ENCODE data around the gene SMAD6. TPM values are rescaled to one million over a fixed set of nuclear protein-coding genes. Genes with fewer than 3 reads are reported as not detected.

Gene SMAD6
- total and polyA plus RNA-seq, 2 experiments from 2014 or later, result 3.6 to 32.9 TPM

DNA sequence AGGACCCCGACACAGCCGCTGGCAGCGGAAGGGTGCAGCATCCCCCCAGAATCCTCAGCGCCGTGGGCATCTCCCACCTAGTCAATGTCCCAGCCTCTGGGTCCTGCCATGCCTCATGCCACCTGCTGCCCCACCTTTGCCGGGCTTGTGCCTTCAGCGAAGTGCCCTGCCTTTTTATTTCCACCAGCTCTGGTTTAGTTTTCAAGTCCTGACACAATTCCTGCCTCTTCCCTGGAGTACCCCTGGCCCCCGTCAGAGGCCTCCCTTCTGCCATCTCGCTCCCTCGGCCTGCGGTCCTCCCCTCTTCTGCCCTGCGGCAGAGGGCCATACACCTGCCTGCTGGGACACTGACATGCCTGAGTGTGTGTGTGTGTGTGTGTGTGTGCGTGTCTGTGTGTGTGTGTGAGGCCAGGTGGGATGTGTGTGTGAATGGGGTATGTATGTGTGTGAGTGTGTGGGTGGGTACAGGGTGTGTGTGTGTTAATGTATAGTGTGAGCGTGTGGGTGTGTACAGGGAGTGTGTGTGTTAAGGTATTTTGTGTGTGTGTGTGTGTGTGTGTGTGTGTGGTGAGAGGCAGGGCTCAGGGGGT is 129.9 kb downstream of the SMAD6 start:
- no peak overlapping the region for H2AFZ ChIP-seq
- no peaks in the 10 kb centered on the region for H3K27me3 ChIP-seq (replicated peaks; ENCODE audit: insufficient read depth)
- peak overlapping the region; percentile 12; the same call in 1 of the 2 replicates for H3K9ac ChIP-seq
- in situ Hi-C loops (cut with MboI), result no loop called here
- H4K20me1 ChIP-seq (ENCODE audit: insufficient read depth), result no peaks in the 10 kb centered on the region
- H3K4me1 ChIP-seq (ENCODE audit: insufficient read depth), result peaks cover 42% of the 10 kb centered on the region
- peak overlapping the region; percentile 58 for H3K4me2 ChIP-seq (ENCODE audit: unreplicated experiment)
- no peaks in the 10 kb centered on the region for H3K79me2 ChIP-seq (ENCODE audit: insufficient read depth)
- no peaks in the 10 kb centered on the region for H3K36me3 ChIP-seq (ENCODE audit: low read depth)
- peaks cover 28% of the 10 kb centered on the region for H3F3A ChIP-seq (ENCODE audit: insufficient read depth)
- H3K4me3 ChIP-seq, result no peak overlapping the region
- no peaks in the 10 kb centered on the region for H3K9me3 ChIP-seq (ENCODE audit: low read depth)
- TF ChIP-seq EZH2 (IDR thresholded peaks at IDR 0.05; ENCODE audit: insufficient read depth, poor library complexity, severe bottlenecking) (no peak), EZH2phosphoT487 (IDR thresholded peaks at IDR 0.05; ENCODE audit: insufficient read depth, low read depth) (no peak)
- no peaks in the 10 kb centered on the region for H3K9me2 ChIP-seq (ENCODE audit: insufficient read depth)
- DNase-seq, result no peak
- peak overlapping the region; percentile 82 for H3K27ac ChIP-seq
- 96 to 98% methylated on average over 14 of the region's 14 CpGs for WGBS, 2 experiments (ENCODE audit: low coverage in 1 of 2, low lambda C conversion rate in 2 of 2, missing lambda C conversion rate in 2 of 2)

Other genes with a start within 250 kb of the SMAD6 start
- gene SNAPC5, start 204.5 kb upstream of the SMAD6 start, total RNA-seq (2014; rRNA removed; shearing (Covaris generic)), result 5.3 and 17.6 TPM in 2 replicates
- gene SNAPC5, start 204.5 kb upstream of the SMAD6 start, polyA plus RNA-seq (2016; fragmentation: Nextera tagmentation; extraction: Ambion mirVana), result 22.0 and 23.2 TPM in 2 replicates
- gene RPL4, start 197.4 kb upstream of the SMAD6 start, total RNA-seq (2014; rRNA removed; shearing (Covaris generic)), result 3,244 and 3,721 TPM in 2 replicates
- 915 and 943 TPM in 2 replicates for gene RPL4, start 197.4 kb upstream of the SMAD6 start, polyA plus RNA-seq (2016; fragmentation: Nextera tagmentation; extraction: Ambion mirVana)
- 20.6 and 31.5 TPM in 2 replicates for gene ZWILCH, start 196.9 kb upstream of the SMAD6 start, total RNA-seq (2014; rRNA removed; shearing (Covaris generic))
- gene ZWILCH, start 196.9 kb upstream of the SMAD6 start, polyA plus RNA-seq (2016; fragmentation: Nextera tagmentation; extraction: Ambion mirVana), result 20.7 and 23.9 TPM in 2 replicates
- 1.0 TPM in 1 of 2 replicates, not detected in the other for gene LCTL, start 136.2 kb upstream of the SMAD6 start, total RNA-seq (2014; rRNA removed; shearing (Covaris generic))
- 0.28 and 0.68 TPM in 2 replicates for gene LCTL, start 136.2 kb upstream of the SMAD6 start, polyA plus RNA-seq (2016; fragmentation: Nextera tagmentation; extraction: Ambion mirVana)